T-cell (primary cell): ENCODE measurements around the gene CYP2R1. TPM values are rescaled to one million over a fixed set of nuclear protein-coding genes. Genes with fewer than 3 reads are reported as not detected.

ENCODE experiments used
- ATAC-seq, 4 experiments: fragments of 200-7000 bp in 3 of 4; fragments of 150-1000 bp in 1 of 4; cut with Tn5 transposase; replicated peaks in 1 of 4; 1 replicate in 3 of 4; 2 replicates in 1 of 4; pipeline ENCODE4 v1.10.0; 2021; ENCODE audit warnings: moderate library complexity in 3 of 4, mild to moderate bottlenecking in 2 of 4, moderate number of reproducible peaks in 1 of 4
- CTCF ChIA-PET, 2 donors: fragments of 300-600 bp; sonication (Branson Sonifier 250); formaldehyde crosslinking; loops; one replicate each; lab custom pipeline; 2022; ENCODE audit warnings: antibody characterized with exemption in 2 of 2; lab: Charles Lee
- POLR2A ChIA-PET, 2 donors: fragments of 300-600 bp; sonication (Branson Sonifier 250); formaldehyde crosslinking; loops; one replicate each; lab custom pipeline; 2022; ENCODE audit warnings: antibody characterized with exemption in 2 of 2; lab: Charles Lee
- DNase-seq, 35 experiments: peaks; one replicate each; pipeline versions ENCODE4 v3.0.0 to v3.0.0-alpha.2; 2013 to 2023
- H3K27ac ChIP-seq: one replicate; pipeline ENCODE4 v1.5.1; 2013; ENCODE audit warnings: low read length
- H3K27me3 ChIP-seq, 2 experiments: replicated peaks in 1 of 2; 1 replicate in 1 of 2; 2 replicates in 1 of 2; pipeline versions ENCODE4 v1.6.1 to v1.7.0; 2013; ENCODE audit warnings: low read length in 1 of 2, mixed read lengths in 1 of 2; ENCODE audit not compliant: control insufficient read depth in 2 of 2, insufficient read depth in 2 of 2; ENCODE audit errors: extremely low read depth in 1 of 2
- H3K36me3 ChIP-seq, 2 donors: 1 replicate in 1 of 2; 2 replicates in 1 of 2; pipeline versions ENCODE4 v1.6.1 to v1.7.0; 2013; ENCODE audit warnings: low read length in 1 of 2; ENCODE audit not compliant: control insufficient read depth in 2 of 2, insufficient read depth in 1 of 2; ENCODE audit errors: extremely low read depth in 1 of 2
- H3K4me1 ChIP-seq, 2 experiments: 1 replicate in 1 of 2; 2 replicates in 1 of 2; pipeline versions ENCODE4 v1.6.1 to v1.7.0; 2013; ENCODE audit warnings: low read length in 2 of 2, mixed read lengths in 1 of 2; ENCODE audit not compliant: insufficient read depth in 2 of 2, control insufficient read depth in 1 of 2; ENCODE audit errors: extremely low read depth in 1 of 2
- H3K4me3 ChIP-seq, 2 donors: 1 replicate in 1 of 2; 2 replicates in 1 of 2; pipeline versions ENCODE4 v1.5.1 to v1.7.0; 2013; ENCODE audit warnings: mild to moderate bottlenecking in 2 of 2, low read length in 1 of 2, moderate library complexity in 1 of 2; ENCODE audit not compliant: control insufficient read depth in 1 of 2; ENCODE audit errors: extremely low read depth in 1 of 2
- H3K9me3 ChIP-seq: 2 replicates; pipeline ENCODE4 v1.7.0; 2013
- H3K27ac Mint-ChIP-seq, 2 donors: one replicate each; pipeline ENCODE4 v1.8.0; 2020 to 2021; ENCODE audit warnings: mild to moderate bottlenecking in 2 of 2, mixed read lengths in 2 of 2
- H3K27me3 Mint-ChIP-seq, 2 donors: one replicate each; pipeline ENCODE4 v1.8.0; 2021 to 2022; ENCODE audit warnings: mixed read lengths in 2 of 2
- H3K36me3 Mint-ChIP-seq: one replicate; pipeline ENCODE4 v1.8.0; 2021; ENCODE audit warnings: mixed read lengths
- H3K4me1 Mint-ChIP-seq, 3 donors: one replicate each; pipeline ENCODE4 v1.8.0; 2020 to 2022; ENCODE audit warnings: mixed read lengths in 3 of 3, mild to moderate bottlenecking in 1 of 3
- H3K4me3 Mint-ChIP-seq, 3 donors: one replicate each; pipeline ENCODE4 v1.8.0; 2020 to 2022; ENCODE audit warnings: mild to moderate bottlenecking in 3 of 3, mixed read lengths in 3 of 3, moderate library complexity in 3 of 3
- H3K9me3 Mint-ChIP-seq, 3 donors: one replicate each; pipeline ENCODE4 v1.8.0; 2020 to 2022; ENCODE audit warnings: mixed read lengths in 3 of 3
- WGBS: methylation state at CpG from one replicate; pipeline ENCODE4 v1.1.5; 2013; ENCODE audit warnings: missing lambda C conversion rate; ENCODE audit not compliant: insufficient coverage; 5-methylcytosine and 5-hydroxymethylcytosine counted together
- total RNA-seq, 35 experiments: library from RNA in 6 of 35; stranded (reverse) in 6 of 35; fragments of 120-200 nt in 1 of 35; gene quantifications; one replicate each; pipeline versions ENCODE4 v1.2.1 to v1.2.4 and lab custom pipeline; 2013 to 2026

The CYP2R1 gene
- total RNA-seq, 5 donors from 2014 or later (not counting 1 experiment from before 2014, with no cell fraction given), result 17.9 to 23.3 (median 19.1) TPM

DNA sequence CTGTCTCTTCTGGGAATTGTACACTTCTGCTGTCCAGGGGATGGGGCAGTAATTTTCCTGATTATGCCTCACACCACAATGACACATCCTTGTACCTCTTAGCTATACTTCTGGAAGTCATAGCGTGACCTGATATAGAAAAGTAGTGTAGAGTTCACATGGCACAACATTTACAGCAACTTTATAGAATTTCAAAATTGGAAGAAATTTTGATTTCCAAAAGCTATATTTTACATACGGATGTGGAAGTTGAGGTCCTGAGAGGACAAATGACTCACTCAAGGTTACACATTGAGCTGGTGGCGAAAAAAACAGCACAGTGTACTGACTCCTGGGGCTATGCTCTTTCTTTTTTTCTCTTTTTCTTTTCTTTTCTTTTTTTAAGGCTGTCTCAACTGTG is 6.3 kb upstream of the CYP2R1 start:
- no peak overlapping the region for H3K27ac ChIP-seq
- H3K4me1 Mint-ChIP-seq, result peaks cover 0 to 7% (median 3%) of the 10 kb centered on the region in 3 donors
- 100% methylated on average over 1 of the region's 3 CpGs for WGBS
- H3K27ac Mint-ChIP-seq, result no peak overlapping the region
- ChIA-PET POLR2A (no interaction called here), CTCF (interaction anchor here (1.4 to 2.0 kb wide), 2 partner anchors 9 to 10 kb away, joined by 3 to 13 read pairs; no protein-coding TSS in a partner anchor)
- H3K4me1 ChIP-seq, result no peaks in the 10 kb centered on the region
- H3K9me3 ChIP-seq, result no peaks in the 10 kb centered on the region
- no peaks in the 10 kb centered on the region for H3K36me3 ChIP-seq
- no peak overlapping the region for H3K4me3 Mint-ChIP-seq
- no peaks in the 10 kb centered on the region for H3K27me3 Mint-ChIP-seq
- ATAC-seq, result no peak
- H3K36me3 Mint-ChIP-seq, result no peaks in the 10 kb centered on the region
- H3K4me3 ChIP-seq, result no peak overlapping the region
- no peaks in the 10 kb centered on the region for H3K9me3 Mint-ChIP-seq
- no peak for DNase-seq
- H3K27me3 ChIP-seq, result no peaks in the 10 kb centered on the region

DNA sequence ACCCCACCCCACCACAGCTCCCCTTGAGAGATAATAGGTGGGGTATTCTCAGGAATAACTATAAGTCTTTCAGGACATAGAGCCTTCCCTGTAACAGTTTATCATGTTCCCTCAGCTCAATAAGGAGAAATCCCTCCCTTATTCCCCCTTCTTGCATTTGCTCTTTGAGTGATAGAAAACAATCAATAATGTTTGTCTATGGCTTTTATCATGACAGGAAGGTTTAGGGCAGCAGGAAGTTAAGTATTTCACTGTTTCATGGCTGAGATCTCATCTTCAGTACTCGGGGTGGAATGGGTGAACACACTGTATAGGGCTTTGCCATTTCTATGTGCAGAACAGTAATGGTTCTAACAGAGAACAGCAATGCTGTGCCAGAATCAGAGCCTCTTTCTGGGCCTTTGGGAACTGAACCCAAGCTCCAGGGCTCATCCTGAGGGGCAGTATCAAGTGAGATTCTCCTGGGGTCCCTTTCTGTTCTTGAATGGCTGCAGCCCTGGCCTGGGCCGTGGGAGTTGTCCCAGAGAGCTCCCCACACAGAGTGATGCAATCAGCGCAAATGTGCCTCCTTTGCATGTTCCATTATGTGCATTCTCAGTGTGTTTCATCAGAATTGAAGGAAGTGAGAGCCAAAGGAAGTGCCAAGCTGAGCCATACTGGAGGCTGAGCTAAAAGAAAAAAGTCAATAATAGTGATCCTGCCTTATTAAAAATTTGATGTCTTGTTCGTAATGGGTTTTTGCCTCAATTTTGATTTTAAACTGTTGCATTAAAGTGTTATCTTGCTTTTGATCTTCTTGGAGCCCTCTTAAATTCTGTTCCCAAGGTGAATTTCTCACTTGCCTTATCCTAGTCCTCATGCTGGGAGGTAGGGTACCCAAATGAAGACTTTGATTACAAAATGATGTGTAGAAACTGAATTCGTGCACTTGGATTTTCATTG is 2.9 kb upstream of the CYP2R1 start:
- Mint-ChIP-seq H3K4me1 (peaks cover 19 to 26% (median 22%) of the 10 kb centered on the region in 3 donors), H3K27ac (no peak overlapping the region)

DNA sequence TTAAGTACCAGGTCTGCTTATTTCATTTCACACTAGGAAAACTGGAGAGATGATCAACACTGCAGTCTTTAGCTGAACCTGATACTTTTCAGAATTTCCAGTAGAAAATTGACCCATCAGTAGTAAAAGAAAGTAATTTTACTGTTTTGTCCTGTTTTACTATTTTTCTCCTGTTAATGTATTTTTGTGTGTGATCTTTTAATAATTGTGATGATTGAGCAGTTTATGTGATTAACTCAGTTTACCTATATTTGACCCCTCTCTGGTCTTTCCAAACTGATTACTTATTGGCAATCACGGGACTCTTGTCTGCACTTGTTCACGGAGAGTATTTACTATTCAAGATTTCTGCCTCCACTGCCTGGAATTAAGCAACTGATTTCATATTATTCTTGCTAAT is 546 bp upstream of the CYP2R1 start:
- H3K4me1 Mint-ChIP-seq, result peaks cover 42 to 45% (median 44%) of the 10 kb centered on the region in 3 donors
- peaks cover 14 to 24% of the 10 kb centered on the region in 2 experiments for H3K4me1 ChIP-seq
- H3K4me3 Mint-ChIP-seq, result peak overlapping the region; percentile 85 to 98 (median 95)
- peak overlapping the region; percentile 65 to 80 for H3K4me3 ChIP-seq
- H3K27ac ChIP-seq, result peak overlapping the region; percentile 76
- H3K27ac Mint-ChIP-seq, result peak overlapping the region; percentile 82 to 83
- WGBS, result no CpG with 5 or more reads among the region's 2 CpGs
- POLR2A ChIA-PET, result interaction anchor here in 1 of 2 donors (0.6 to 1.5 kb wide), 5 partner anchors 196 to 372 kb away, joined by 3 to 7 read pairs (median 3); partner anchors contain the start of gene PSMA1
- DNase-seq, result no peak
- no peak for ATAC-seq
- no peaks in the 10 kb centered on the region for H3K9me3 Mint-ChIP-seq
- H3K9me3 ChIP-seq, result no peaks in the 10 kb centered on the region
- CTCF ChIA-PET, result interaction anchor here (0.9 to 4.8 kb wide), 13 partner anchors 8 to 584 kb away, joined by 3 to 61 read pairs (median 4); partner anchors contain the start of genes COPB1 (in 1 of the 2) and PSMA1 (in 1 of the 2)
- no peaks in the 10 kb centered on the region for H3K27me3 Mint-ChIP-seq
- H3K27me3 ChIP-seq, result no peaks in the 10 kb centered on the region
- H3K36me3 Mint-ChIP-seq, result no peaks in the 10 kb centered on the region
- no peaks in the 10 kb centered on the region for H3K36me3 ChIP-seq

More for the DNA sequence above, 2.9 kb upstream of the CYP2R1 start:
- peaks cover 4 to 21% of the 10 kb centered on the region in 2 experiments for H3K4me1 ChIP-seq
- Mint-ChIP-seq H3K36me3 (no peaks in the 10 kb centered on the region), H3K27me3 (no peaks in the 10 kb centered on the region), H3K4me3 (no peak overlapping the region), H3K9me3 (no peaks in the 10 kb centered on the region)
- no peaks in the 10 kb centered on the region for H3K36me3 ChIP-seq
- no peak overlapping the region for H3K27ac ChIP-seq
- ATAC-seq (no peak), DNase-seq (no peak)
- ChIA-PET CTCF (interaction anchor here (0.7 to 2.6 kb wide), 4 partner anchors 9 to 14 kb away, joined by 3 to 11 read pairs (median 6); no protein-coding TSS in a partner anchor), POLR2A (no interaction called here)
- no peaks in the 10 kb centered on the region for H3K9me3 ChIP-seq
- whole genome bisulfite sequencing, result 72% methylated on average over 5 of the region's 5 CpGs
- H3K4me3 ChIP-seq, result no peak overlapping the region
- H3K27me3 ChIP-seq, result no peaks in the 10 kb centered on the region

DNA sequence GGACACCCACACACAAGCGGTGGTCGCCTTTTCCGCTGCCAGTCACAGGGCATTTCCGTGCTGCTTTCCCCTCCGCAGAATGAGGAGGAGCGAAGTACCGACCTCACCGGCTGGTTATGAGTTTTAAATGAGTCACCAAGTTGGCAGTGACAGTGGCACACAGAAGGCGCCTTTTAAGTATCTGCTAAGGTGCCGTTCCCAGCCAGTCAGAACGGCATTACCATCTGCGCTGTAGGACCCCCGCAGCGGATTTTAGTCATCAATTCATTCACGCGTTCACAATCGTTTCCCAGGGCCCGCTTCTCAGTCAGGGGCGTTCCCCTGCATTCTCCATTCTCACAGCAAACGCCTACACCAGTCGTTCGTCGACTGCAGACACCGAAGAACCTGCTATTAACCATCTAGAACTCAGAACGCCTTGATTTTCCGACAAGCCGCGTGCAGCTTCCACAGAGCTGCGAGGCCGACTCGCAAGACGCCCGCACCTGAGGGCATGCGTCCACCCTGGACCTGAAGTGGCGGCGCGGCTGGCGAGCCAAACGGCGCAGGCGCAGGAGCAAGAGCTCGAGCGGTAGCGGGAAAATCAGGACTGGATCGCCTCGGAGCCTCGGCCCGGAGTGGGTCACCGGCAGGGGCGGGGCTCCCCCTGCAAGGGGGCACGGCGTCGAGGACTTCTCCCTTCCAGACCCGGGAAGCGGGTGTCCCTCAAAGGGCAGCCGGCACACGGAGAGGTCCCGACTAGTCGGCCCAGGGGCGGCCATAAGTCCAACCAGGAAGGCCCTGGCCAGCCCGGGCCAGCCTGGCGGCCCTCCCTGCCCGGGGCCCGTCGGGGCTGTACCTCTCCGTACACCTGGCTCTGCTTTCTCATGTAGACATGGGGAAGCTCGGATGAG is 642 bp downstream of the CYP2R1 start:
- ChIA-PET POLR2A (interaction anchor here (0.6 to 1.5 kb wide), 9 partner anchors 11 to 371 kb away, joined by 3 to 6 read pairs (median 3); partner anchors contain the start of genes CALCB (in 1 of the 2) and PSMA1 (in 1 of the 2)), CTCF (interaction anchor here (0.7 to 4.8 kb wide), 15 partner anchors 9 to 583 kb away, joined by 3 to 61 read pairs (median 4); partner anchors contain the start of genes COPB1 (in 1 of the 2) and PSMA1 (in 1 of the 2))
- H3K27ac ChIP-seq, result peak overlapping the region; percentile 76
- Mint-ChIP-seq H3K4me3 (peak overlapping the region; percentile 95 to 98 (median 97)), H3K4me1 (peaks cover 51 to 57% (median 54%) of the 10 kb centered on the region in 3 donors), H3K27ac (peak overlapping the region; percentile 95 to 96), H3K27me3 (no peaks in the 10 kb centered on the region), H3K36me3 (no peaks in the 10 kb centered on the region), H3K9me3 (no peaks in the 10 kb centered on the region)
- under 1% methylated on average over 64 of the region's 67 CpGs for WGBS
- DNase-seq, result peak; percentile 69 to 92 (median 81)
- ATAC-seq, result peak; percentile 66 to 76 (median 68)
- H3K9me3 ChIP-seq, result no peaks in the 10 kb centered on the region
- no peaks in the 10 kb centered on the region for H3K36me3 ChIP-seq
- H3K27me3 ChIP-seq, result no peaks in the 10 kb centered on the region
- peak overlapping the region; percentile 65 to 80 for H3K4me3 ChIP-seq
- peaks cover 14 to 24% of the 10 kb centered on the region in 2 experiments for H3K4me1 ChIP-seq

DNA sequence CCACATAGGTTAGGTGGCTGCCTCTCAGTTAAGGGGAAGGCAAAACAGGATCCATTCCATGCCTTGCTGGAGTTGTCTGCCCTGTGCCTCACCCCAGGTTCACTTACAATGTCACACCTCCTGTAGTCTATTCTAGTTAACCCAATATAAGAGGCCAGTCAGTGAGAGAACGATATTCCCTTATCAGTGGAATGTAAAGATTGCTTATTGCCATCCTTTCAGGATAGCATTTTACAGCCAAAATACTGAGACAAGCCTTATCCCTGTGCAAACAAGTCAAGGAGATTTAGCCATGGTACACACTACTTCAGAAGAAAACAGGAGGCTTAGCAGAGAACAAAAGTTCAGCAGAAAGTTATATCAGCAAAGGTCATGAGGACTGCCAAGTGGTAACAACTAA is 5.5 kb downstream of the CYP2R1 start:
- H3K27ac Mint-ChIP-seq, result peak overlapping the region in 1 of 2 donors; percentile 17
- H3K27ac ChIP-seq, result no peak overlapping the region
- peaks cover 14 to 16% of the 10 kb centered on the region in 2 experiments for H3K4me1 ChIP-seq
- WGBS, result no CpG with 5 or more reads among the region's 1 CpG
- ATAC-seq, result no peak
- ChIA-PET POLR2A (no interaction called here), CTCF (interaction anchor here in 1 of 2 donors (0.8 kb wide), 1 partner anchor 14 kb away, joined by 3 read pairs; no protein-coding TSS in a partner anchor)
- H3K27me3 ChIP-seq, result no peaks in the 10 kb centered on the region
- H3K36me3 Mint-ChIP-seq, result peaks cover 19% of the 10 kb centered on the region
- no peaks in the 10 kb centered on the region for H3K27me3 Mint-ChIP-seq
- no peak overlapping the region for H3K4me3 ChIP-seq
- H3K4me1 Mint-ChIP-seq, result peaks cover 49 to 63% (median 58%) of the 10 kb centered on the region in 3 donors
- no peak overlapping the region for H3K4me3 Mint-ChIP-seq
- H3K9me3 Mint-ChIP-seq, result peaks cover 5 to 8% (median 6%) of the 10 kb centered on the region in 3 donors
- DNase-seq, result no peak
- H3K9me3 ChIP-seq, result no peaks in the 10 kb centered on the region
- H3K36me3 ChIP-seq, result no peaks in the 10 kb centered on the region
